Loucy (cell line): Measurements from ENCODE around the gene B3GAT1.

Experiments
- EZH2phosphoT487 ChIP-seq: fragments of 200-600 bp; IDR thresholded peaks from 2 replicates; pipeline ENCODE4 v1.6.1; 2018; ENCODE audit warnings: antibody characterized with exemption, mild to moderate bottlenecking, moderate library complexity, borderline replicate concordance
- TF ChIP-seq, protein P1 (sequence below): fragments of 200-600 bp; sonication (generic); conservative IDR thresholded peaks from 2 replicates; pipeline ENCODE4 v1.5.1; 2014; ENCODE audit warnings: mild to moderate bottlenecking, antibody characterized with exemption, low read length

DNA sequence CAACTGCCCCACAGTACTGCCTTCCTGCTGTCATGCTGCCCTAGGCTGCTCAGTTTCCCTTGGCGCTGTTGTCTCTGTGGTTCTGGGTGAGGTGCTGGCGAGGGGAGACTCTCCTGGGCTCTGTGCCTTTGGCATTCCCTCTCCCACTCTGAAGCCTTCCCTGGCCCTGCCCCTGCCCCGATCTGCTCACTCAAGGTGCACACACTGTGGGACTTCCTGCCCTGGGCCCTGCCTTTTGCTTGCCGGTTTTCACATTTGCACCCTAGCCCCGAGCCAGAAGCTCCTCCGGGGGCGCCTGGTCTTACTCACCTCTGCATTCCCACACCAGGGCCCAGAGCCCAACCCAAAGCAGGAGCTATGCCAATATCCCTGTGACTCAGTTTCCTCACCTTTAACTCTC lies 12.0 kb downstream of the B3GAT1 start:
- TF ChIP-seq, protein P1, sequence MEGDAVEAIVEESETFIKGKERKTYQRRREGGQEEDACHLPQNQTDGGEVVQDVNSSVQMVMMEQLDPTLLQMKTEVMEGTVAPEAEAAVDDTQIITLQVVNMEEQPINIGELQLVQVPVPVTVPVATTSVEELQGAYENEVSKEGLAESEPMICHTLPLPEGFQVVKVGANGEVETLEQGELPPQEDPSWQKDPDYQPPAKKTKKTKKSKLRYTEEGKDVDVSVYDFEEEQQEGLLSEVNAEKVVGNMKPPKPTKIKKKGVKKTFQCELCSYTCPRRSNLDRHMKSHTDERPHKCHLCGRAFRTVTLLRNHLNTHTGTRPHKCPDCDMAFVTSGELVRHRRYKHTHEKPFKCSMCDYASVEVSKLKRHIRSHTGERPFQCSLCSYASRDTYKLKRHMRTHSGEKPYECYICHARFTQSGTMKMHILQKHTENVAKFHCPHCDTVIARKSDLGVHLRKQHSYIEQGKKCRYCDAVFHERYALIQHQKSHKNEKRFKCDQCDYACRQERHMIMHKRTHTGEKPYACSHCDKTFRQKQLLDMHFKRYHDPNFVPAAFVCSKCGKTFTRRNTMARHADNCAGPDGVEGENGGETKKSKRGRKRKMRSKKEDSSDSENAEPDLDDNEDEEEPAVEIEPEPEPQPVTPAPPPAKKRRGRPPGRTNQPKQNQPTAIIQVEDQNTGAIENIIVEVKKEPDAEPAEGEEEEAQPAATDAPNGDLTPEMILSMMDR = no peak
- TF ChIP-seq EZH2phosphoT487 = no peak
